Nephron (organoid): ENCODE results near the gene USP17L15.
"Not testable (repeated sequence)": the region's sequence is repeated elsewhere in the genome, so short reads cannot be mapped to it uniquely, and the experiment has no call there.

Experiments
- H3K27ac Mint-ChIP-seq, 3 experiments: 2 replicates each; pipeline ENCODE4 v1.8.0; 2020; ENCODE audit warnings: mixed read lengths in 3 of 3, mild to moderate bottlenecking in 2 of 3, moderate library complexity in 1 of 3
- H3K27me3 Mint-ChIP-seq: 2 replicates; pipeline ENCODE4 v1.8.0; 2021; ENCODE audit warnings: low read depth, mild to moderate bottlenecking, moderate library complexity, mixed read lengths
- H3K36me3 Mint-ChIP-seq: 2 replicates; pipeline ENCODE4 v1.8.0; 2020; ENCODE audit warnings: low read depth, mixed read lengths
- H3K4me1 Mint-ChIP-seq: 2 replicates; pipeline ENCODE4 v1.8.0; 2020; ENCODE audit warnings: mixed read lengths
- H3K4me3 Mint-ChIP-seq, 3 experiments: 2 replicates each; pipeline ENCODE4 v1.8.0; 2020; ENCODE audit warnings: mild to moderate bottlenecking in 3 of 3, mixed read lengths in 3 of 3, moderate library complexity in 2 of 3
- H3K9me3 Mint-ChIP-seq: 2 replicates; pipeline ENCODE4 v1.8.0; 2020; ENCODE audit warnings: mixed read lengths

Gene USP17L15

GRCh38 chr4:9234085-9234484, at the start of gene USP17L15:
USP17L15 (plus strand) TSS chr4:9234385; CDS start chr4:9234385, 0 bp downstream.
- not testable (repeated sequence) for H3K36me3 Mint-ChIP-seq, H3K27me3 Mint-ChIP-seq, H3K4me1 Mint-ChIP-seq, H3K27ac Mint-ChIP-seq, H3K4me3 Mint-ChIP-seq, H3K9me3 Mint-ChIP-seq

- not testable (repeated sequence) for H3K27ac Mint-ChIP-seq, H3K27me3 Mint-ChIP-seq, H3K4me1 Mint-ChIP-seq
Observed at GRCh38 chr4:9210357-9210756, 23.8 kb upstream of the USP17L15 start, which contains the start of gene USP17L10. USP17L10 (plus strand) TSS chr4:9210657; CDS start chr4:9210657, 0 bp downstream.

GRCh38 chr4:9214701-9215100, 19.5 kb upstream of the USP17L15 start:
- not testable (repeated sequence) for H3K4me1 Mint-ChIP-seq, H3K9me3 Mint-ChIP-seq, H3K4me3 Mint-ChIP-seq, H3K36me3 Mint-ChIP-seq, H3K27me3 Mint-ChIP-seq, H3K27ac Mint-ChIP-seq

More at GRCh38 chr4:9210357-9210756, 23.8 kb upstream of the USP17L15 start, which contains the start of gene USP17L10:
- not testable (repeated sequence) for H3K36me3 Mint-ChIP-seq, H3K4me3 Mint-ChIP-seq, H3K9me3 Mint-ChIP-seq

- not testable (repeated sequence) for H3K4me1 Mint-ChIP-seq, H3K27ac Mint-ChIP-seq, H3K9me3 Mint-ChIP-seq, H3K27me3 Mint-ChIP-seq, H3K36me3 Mint-ChIP-seq, H3K4me3 Mint-ChIP-seq
Observed at GRCh38 chr4:9215105-9215504, 19.1 kb upstream of the USP17L15 start, which contains the start of gene USP17L11. USP17L11 (plus strand) TSS chr4:9215405; CDS start chr4:9215405, 0 bp downstream.

DNA sequence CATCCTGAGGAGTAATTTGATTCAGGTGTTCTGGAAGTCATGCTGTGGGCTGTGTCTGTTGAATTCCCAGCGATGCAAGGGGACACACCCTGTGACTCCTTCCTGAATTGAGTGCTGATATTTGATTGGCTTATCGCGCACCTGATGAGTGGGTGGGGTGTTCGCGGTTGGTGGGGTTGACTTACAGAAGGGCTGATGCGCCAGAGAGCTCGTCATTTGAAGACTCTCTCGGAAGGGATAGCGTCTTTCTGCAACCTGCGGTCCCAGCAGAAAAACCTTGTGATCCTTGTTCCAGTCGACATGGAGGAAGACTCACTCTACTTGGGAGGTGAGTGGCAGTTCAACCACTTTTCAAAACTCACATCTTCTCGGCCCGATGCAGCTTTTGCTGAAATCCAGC, 14.3 kb upstream of the USP17L15 start, which contains the start of gene USP17L12:
USP17L12 (plus strand) TSS at position 301 of the 400 bp plus-strand sequence; CDS start at position 301, 0 bp downstream.
- not testable (repeated sequence) for H3K27ac Mint-ChIP-seq, H3K36me3 Mint-ChIP-seq, H3K27me3 Mint-ChIP-seq, H3K4me1 Mint-ChIP-seq, H3K4me3 Mint-ChIP-seq, H3K9me3 Mint-ChIP-seq

DNA sequence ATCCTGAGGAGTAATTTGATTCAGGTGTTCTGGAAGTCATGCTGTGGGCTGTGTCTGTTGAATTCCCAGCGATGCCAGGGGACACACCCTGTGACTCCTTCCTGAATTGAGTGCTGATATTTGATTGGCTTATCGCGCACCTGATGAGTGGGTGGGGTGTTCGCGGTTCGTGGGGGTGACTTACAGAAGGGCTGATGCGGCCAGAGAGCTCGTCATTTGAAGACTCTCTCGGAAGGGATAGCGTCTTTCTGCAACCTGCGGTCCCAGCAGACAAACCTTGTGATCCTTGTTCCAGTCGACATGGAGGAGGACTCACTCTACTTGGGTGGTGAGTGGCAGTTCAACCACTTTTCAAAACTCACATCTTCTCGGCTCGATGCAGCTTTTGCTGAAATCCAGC, 9.6 kb upstream of the USP17L15 start, which contains the start of gene USP17L13:
USP17L13 (plus strand) TSS at position 301 of the 400 bp plus-strand sequence; CDS start at position 301, 0 bp downstream.
- not testable (repeated sequence) for H3K27ac Mint-ChIP-seq, H3K36me3 Mint-ChIP-seq, H3K4me3 Mint-ChIP-seq, H3K9me3 Mint-ChIP-seq, H3K4me1 Mint-ChIP-seq, H3K27me3 Mint-ChIP-seq

- not testable (repeated sequence) for H3K27me3 Mint-ChIP-seq, H3K36me3 Mint-ChIP-seq, H3K4me3 Mint-ChIP-seq, H3K9me3 Mint-ChIP-seq, H3K4me1 Mint-ChIP-seq, H3K27ac Mint-ChIP-seq
Observed at GRCh38 chr4:9230249-9230648, 3.9 kb upstream of the USP17L15 start.

DNA sequence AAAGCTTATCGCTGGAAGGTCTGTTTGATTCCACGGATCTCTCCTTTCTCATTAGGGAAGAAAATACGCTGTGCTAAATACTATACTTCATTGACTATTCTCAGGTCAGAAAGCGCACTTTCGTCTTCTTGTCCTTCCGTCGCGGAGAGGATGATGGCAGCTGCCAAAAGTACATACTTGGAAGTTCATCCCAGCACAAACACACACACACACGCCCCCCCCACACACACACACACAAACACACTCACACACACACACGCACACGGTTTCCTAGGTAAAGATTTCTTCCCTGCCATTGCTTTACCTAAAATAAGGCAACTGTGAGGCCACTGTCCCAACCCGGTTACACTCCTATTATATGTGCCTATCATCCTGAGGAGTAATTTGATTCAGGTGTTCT, 4.3 kb downstream of the USP17L15 start:
- H3K27ac Mint-ChIP-seq, H3K9me3 Mint-ChIP-seq, H3K36me3 Mint-ChIP-seq, H3K4me1 Mint-ChIP-seq, H3K27me3 Mint-ChIP-seq, H3K4me3 Mint-ChIP-seq: not testable (repeated sequence)

DNA sequence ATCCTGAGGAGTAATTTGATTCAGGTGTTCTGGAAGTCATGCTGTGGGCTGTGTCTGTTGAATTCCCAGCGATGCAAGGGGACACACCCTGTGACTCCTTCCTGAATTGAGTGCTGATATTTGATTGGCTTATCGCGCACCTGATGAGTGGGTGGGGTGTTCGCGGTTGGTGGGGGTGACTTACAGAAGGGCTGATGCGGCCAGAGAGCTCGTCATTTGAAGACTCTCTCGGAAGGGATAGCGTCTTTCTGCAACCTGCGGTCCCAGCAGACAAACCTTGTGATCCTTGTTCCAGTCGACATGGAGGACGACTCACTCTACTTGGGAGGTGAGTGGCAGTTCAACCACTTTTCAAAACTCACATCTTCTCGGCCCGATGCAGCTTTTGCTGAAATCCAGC, 9.4 kb downstream of the USP17L15 start, which contains the start of gene USP17L17:
USP17L17 (plus strand) TSS at position 301 of the 400 bp plus-strand sequence; CDS start at position 301, 0 bp downstream.
- H3K4me3 Mint-ChIP-seq, H3K9me3 Mint-ChIP-seq, H3K27ac Mint-ChIP-seq, H3K27me3 Mint-ChIP-seq, H3K4me1 Mint-ChIP-seq, H3K36me3 Mint-ChIP-seq: not testable (repeated sequence)

- not testable (repeated sequence) for H3K9me3 Mint-ChIP-seq, H3K4me3 Mint-ChIP-seq, H3K4me1 Mint-ChIP-seq, H3K36me3 Mint-ChIP-seq, H3K27me3 Mint-ChIP-seq, H3K27ac Mint-ChIP-seq
Observed at GRCh38 chr4:9247953-9248680, 13.9 kb downstream of the USP17L15 start, which contains the start of gene USP17L18. USP17L18 (plus strand) TSS chr4:9248630; CDS start chr4:9248630, 0 bp downstream.

- H3K27me3 Mint-ChIP-seq, H3K4me1 Mint-ChIP-seq, H3K27ac Mint-ChIP-seq, H3K36me3 Mint-ChIP-seq, H3K4me3 Mint-ChIP-seq, H3K9me3 Mint-ChIP-seq: not testable (repeated sequence)
Observed at GRCh38 chr4:9253078-9253477, 18.9 kb downstream of the USP17L15 start, which contains the start of gene USP17L19. USP17L19 (plus strand) TSS chr4:9253378; CDS start chr4:9253378, 0 bp downstream.

GRCh38 chr4:9257824-9258223, 23.6 kb downstream of the USP17L15 start, which contains the start of gene USP17L20:
USP17L20 (plus strand) TSS chr4:9258124; CDS start chr4:9258124, 0 bp downstream.
- H3K4me1 Mint-ChIP-seq, H3K9me3 Mint-ChIP-seq, H3K27me3 Mint-ChIP-seq, H3K4me3 Mint-ChIP-seq, H3K27ac Mint-ChIP-seq, H3K36me3 Mint-ChIP-seq: not testable (repeated sequence)

DNA sequence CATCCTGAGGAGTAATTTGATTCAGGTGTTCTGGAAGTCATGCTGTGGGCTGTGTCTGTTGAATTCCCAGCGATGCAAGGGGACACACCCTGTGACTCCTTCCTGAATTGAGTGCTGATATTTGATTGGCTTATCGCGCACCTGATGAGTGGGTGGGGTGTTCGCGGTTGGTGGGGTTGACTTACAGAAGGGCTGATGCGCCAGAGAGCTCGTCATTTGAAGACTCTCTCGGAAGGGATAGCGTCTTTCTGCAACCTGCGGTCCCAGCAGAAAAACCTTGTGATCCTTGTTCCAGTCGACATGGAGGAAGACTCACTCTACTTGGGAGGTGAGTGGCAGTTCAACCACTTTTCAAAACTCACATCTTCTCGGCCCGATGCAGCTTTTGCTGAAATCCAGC, 28.4 kb downstream of the USP17L15 start, which contains the start of gene USP17L21:
USP17L21 (plus strand) TSS at position 301 of the 400 bp plus-strand sequence; CDS start at position 301, 0 bp downstream.
- H3K36me3 Mint-ChIP-seq, H3K9me3 Mint-ChIP-seq, H3K27me3 Mint-ChIP-seq, H3K4me1 Mint-ChIP-seq, H3K4me3 Mint-ChIP-seq, H3K27ac Mint-ChIP-seq: not testable (repeated sequence)

GRCh38 chr4:9267319-9267718, 33.1 kb downstream of the USP17L15 start, which contains the start of gene USP17L22:
USP17L22 (plus strand) TSS chr4:9267619; CDS start chr4:9267619, 0 bp downstream.
- not testable (repeated sequence) for H3K27ac Mint-ChIP-seq, H3K9me3 Mint-ChIP-seq, H3K36me3 Mint-ChIP-seq, H3K4me3 Mint-ChIP-seq, H3K27me3 Mint-ChIP-seq, H3K4me1 Mint-ChIP-seq

- not testable (repeated sequence) for H3K4me1 Mint-ChIP-seq, H3K9me3 Mint-ChIP-seq, H3K36me3 Mint-ChIP-seq, H3K4me3 Mint-ChIP-seq, H3K27ac Mint-ChIP-seq, H3K27me3 Mint-ChIP-seq
Observed at GRCh38 chr4:9271719-9272118, 37.5 kb downstream of the USP17L15 start.
